GM18502 (cell line): ENCODE measurements around the gene BRME1.
"Not testable (repeated sequence)": the region's sequence is repeated elsewhere in the genome, so short reads cannot be mapped to it uniquely, and the experiment has no call there.

Source experiments
- ATAC-seq: cut with Tn5 transposase; IDR thresholded peaks from one replicate; pipeline ENCODE4 v1.9.1; 2021; ENCODE audit warnings: mild to moderate bottlenecking; ENCODE audit not compliant: unreplicated experiment, poor library complexity

BRME1 gene

DNA sequence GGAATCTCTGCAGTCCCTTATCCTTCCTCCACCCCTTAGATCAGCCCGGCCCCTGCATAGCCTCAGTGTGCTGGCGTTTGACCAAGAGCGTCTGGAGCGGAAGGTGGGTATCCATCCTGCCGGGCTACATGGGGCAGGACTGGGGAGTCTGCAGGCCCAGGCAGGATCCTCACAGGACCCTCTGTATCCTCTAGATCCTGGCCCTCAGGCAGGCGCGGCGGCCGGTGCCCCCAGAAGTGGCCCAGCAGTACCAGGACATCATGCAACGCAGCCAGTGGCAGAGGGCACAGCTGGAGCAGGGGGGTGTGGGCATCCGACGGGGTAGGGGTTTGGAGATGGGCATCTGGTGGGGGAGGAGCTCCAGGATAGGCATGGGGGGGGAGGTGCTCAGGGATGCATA, 23.4 kb upstream of the BRME1 start:
- no peak for ATAC-seq

DNA sequence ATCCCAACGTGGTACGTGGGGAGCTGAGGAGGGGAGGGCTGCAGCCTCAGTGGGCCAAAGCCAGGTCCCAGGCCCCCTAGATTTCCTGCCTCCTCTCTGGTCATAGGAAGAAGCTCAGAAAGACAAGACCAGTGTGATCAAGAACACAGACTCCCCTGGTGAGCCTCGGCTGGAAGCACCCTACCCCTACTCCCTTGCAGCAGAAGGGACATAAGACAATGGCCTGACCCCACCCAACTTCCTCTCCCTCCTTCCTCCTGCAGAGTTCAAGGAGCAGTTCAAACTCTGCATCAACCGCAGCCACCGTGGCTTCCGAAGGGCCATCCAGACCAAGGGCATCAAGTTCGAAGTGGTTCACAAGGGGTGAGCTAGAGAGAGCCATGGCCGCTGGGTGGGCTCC, 20.8 kb upstream of the BRME1 start:
- no peak for ATAC-seq

DNA sequence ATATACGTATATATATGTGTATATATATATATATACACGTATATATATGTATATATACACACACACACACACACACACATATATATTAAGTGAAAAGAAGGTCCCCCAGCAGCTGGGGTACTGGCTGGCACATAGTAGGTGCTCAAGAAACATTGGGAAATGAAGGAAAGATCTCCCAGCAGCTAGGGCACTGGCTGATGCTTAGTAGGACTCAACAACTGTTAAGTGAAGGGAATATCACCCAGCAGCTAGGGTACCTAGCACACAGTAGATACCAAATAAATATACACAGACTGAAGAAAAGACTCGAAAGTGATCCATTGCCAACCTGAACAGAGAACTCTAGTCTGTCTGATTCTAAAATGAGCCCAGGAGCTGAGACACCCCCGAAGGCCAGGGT, 20.1 kb upstream of the BRME1 start:
- no peak for ATAC-seq

DNA sequence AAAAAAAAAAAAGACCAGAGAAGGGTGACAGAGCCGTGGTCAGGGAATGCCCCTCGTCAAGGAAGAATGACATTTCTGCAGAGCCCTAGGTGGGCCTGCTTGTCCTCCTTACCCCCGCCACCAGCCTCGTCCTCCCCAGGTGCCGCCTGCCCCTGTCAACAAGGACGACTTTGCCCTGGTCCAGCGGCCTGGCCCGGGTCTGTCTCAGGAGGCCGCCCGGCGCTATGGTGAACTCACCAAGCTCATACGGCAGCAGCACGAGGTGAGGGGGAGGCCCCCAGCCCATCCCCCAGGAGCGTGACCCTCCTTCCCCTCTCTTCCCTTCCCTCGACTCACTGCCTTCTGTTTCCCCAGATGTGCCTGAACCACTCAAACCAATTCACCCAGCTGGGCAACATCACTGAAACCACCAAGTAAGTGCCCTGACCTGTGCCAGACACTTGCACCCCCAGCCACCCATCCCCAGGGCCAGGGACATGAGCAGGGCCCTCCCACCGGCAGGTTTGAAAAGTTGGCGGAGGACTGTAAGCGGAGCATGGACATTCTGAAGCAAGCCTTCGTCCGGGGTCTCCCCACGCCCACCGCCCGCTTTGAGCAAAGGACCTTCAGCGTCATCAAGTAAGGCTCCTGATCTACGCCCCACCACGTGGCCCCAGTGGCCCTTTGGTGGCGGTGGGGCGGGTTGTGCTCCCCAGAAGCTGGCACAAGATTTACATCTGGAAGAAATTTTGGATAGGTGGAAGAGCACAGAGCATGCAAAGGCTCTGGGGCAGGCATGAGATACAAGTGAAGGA, 17.5 kb upstream of the BRME1 start:
- ATAC-seq: no peak

DNA sequence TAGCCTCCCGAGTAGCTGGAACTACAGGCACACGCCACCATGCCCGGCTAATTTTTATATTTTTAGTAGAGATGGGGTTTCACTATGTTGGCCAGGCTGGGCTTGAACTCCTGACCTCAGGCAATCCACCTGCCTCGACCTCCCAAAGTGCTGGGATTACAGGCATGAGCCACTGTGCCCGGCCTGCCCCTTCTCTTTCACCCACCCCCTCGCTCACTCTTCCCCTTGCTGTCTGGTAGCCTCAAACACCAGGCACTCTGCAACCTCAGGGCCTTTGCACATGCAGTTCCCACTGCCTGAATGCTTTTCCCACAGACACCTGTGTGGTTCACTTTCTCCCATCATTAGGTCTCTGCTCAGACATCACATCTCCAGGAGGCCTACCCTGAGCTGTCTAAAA, 16.2 kb upstream of the BRME1 start:
- not testable (repeated sequence) for ATAC-seq

DNA sequence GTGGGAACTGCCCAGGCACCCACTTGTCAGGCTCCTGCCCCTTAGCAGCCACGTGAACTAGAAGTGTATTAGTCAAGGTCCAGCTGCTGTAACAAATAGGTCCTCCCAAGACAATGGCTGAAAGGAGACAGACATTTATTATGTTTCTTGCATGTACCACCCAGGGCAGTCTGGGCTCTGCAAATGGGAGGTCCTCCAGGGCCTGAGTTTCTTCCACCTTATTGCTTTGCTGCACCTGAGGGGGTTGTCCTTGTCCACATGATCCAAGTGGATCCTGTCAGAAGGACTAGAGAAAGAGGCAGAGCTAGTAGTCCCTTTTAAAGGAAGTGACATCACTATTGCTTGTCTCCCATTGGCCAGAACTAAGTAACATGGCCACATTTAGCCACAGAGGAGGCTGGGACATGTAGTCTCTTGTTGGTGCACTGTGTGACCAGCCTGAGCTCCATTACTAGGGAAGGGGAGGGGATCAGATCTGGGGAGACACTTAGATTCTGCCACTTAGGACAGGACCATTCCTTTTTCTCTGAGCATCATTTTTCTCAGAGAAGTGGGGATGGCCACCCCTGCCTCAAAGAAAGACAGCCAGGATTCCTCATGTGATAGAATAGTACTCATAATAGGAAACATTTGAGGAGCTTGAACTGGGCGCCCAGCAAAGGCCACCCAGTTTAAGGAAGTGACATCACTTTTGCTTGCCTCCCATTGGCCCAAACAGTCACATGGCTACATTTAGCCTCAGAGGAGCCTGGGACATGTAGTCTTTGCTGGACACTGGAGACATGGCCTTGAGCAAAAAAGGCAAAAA, 15.2 kb upstream of the BRME1 start:
- no peak for ATAC-seq

DNA sequence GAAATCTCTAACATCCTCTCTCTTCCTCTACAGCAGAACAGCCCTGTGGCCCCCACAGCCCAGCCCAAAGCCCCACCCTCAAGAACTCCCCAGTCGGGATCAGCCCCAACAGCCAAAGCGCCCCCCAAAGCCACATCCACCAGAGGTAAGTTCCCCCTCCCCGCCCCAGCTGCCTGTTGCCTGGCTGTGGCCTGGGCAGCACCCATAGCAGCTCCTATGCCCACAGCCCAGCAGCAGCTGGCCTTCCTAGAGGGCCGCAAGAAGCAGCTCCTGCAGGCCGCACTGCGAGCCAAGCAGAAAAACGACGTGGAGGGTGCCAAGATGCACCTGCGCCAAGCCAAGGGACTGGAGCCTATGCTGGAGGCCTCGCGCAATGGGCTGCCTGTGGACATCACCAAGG, 14.6 kb upstream of the BRME1 start:
- ATAC-seq: no peak

DNA sequence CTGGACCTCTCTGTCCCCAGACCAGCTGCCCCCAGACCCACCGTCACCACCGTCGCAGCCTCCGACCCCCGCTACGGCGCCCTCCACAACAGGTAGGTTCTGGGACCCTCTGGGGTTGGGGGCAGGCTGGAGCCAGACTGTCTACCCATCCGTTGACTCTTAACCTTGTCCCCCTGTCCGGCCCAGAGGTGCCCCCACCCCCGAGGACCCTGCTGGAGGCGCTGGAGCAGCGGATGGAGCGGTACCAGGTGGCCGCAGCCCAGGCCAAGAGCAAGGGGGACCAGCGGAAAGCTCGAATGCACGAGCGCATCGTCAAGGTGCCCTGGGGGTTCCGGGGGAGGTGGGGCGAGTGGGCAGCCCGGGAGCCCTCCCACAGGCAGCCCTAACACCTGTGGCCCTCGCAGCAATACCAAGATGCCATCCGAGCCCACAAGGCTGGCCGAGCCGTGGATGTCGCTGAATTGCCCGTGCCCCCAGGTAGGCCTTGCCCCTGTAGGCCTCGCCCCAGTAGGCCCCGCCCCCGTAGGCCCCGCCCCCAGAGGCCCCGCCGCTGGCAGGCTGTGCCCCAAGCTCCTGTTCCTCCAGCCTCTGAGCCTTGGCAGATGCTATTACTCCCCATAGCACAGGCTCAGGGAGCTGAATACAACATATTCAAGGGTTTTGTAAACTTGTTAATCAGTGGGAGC, 13.0 kb upstream of the BRME1 start:
- ATAC-seq: no peak

DNA sequence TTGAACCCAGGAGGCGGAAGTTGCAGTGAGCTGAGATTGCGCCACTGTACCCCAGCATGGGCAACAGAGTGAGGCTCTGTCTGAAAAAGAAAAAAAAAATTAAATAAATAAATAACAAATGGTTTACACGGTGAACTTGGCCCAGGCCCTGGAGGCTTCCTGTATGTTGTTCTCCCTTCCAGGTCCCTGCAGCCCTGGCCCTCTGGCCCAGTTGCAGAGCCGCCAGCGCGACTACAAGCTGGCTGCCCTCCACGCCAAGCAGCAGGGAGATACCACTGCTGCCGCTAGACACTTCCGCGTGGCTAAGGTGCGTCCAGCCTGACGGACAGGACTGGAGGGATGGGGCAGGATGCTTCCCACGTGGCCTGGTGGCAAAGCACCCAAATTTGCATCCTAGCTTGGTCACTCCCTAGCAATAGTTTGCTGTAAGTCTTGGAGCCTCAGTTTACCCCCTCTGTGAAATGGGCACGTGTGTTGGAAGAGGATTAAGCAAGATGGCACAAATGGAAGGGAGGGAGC, 12.0 kb upstream of the BRME1 start:
- ATAC-seq: no peak

DNA sequence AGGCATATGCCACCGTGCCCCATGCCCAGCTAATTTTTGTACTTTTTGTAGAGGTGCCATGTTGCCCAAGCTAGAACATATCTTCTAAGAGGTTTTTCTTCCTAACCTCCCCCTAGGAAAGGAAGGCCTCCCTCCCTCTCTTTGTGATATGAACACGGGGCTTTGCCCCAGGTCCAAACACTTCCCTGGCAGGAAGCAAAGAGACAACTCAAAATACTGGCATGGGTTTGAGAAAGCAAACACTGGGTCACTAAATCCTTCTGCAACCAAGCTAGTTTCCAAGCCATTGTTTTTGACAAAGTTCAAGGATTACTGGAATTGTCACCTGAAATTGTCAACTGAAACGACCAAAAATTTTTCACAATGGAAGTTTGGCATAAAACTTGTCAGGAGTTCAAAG, 8.9 kb upstream of the BRME1 start:
- no peak for ATAC-seq

DNA sequence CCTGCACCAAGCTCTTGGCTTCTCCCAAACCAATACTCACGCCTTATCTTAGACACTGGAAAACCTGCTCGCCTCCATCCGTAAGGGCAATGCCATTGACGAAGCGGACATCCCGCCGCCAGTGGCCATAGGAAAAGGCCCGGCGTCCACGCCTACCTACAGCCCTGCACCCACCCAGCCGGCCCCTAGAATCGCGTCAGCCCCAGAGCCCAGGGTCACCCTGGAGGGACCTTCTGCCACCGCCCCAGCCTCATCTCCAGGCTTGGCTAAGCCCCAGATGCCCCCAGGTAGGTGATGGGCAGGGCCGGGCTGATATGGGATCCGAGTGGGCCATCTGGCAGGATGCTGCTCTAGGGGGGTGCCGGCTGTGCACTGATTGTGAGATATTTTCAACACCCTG, 7.4 kb upstream of the BRME1 start:
- no peak for ATAC-seq

DNA sequence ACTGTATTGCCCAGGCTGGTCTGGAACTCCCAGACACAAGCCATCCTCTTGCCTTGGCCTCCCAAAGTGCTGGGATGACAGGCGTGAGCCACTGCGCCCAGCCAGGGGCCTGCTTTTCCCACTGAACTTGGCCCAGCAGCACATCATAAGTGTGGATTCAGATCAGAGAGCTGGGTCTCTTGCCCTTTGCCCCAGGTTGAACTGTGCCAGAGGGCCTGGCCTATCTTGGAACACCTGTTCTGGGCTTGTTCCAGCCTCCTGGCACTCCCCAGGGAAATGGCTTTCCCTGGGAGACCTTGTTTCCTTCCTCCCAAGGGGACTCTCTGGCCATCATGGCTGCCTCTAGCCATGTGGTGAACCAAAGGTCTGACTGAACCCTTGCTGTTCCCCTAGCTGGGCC, 3.5 kb upstream of the BRME1 start:
- ATAC-seq: no peak

DNA sequence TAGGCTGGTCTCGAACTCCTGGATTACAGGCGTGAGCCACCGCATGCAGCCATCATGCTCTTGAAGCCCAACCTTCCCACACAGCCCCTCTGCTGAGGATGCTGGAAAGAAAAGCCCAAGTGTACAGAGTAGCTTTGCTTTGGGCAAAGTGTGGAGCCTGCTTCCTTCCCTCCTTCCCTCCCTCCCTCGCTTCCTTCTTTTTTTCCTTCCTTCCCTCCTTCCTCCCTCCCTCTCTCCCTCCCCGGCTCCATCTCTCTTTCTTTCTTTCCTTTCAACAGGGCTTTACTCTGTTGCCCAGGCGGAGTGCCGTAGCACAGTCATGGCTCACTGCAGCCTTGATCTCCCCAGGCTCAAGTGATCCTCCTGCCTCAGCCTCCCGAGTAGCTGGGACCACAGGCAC, 2.8 kb upstream of the BRME1 start:
- ATAC-seq: no peak

DNA sequence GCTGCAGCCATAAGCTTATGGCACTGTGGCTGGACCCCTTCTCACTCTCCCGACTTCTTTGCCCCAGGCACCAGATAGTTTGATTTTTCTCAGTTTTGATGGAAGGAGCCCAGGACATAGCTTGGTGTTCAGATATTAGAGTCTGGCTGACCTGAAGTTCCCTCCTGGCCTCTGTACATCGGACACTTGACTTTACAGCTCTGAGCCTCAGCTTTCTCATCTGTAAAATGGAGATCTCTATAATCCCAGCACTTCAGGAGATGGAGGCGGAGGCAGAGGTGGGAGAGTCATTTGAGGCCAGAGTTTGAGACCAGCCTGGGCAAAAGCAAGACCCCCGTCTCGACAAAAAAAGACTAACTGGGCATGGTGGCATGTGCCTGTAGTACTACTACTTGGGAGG, 993 bp upstream of the BRME1 start:
- no peak for ATAC-seq

DNA sequence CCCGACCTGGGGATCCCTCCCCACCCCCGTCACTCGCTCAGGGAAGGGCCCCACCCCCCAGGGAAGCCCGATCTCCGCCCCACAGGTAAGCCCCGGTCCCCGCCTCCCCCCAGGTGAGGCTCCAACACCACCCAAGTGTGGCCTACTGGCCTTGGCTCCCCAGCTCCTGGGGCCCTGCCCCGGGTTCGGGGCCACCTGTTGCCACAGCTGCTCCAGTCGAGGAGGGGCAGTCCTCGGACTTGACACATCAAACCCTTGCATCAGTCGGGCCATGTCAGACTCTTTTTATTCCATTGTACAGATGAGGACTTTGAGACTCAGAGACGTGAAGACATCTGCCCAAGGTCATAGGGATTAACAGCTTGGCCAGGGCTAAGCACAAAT, 596 bp upstream of the BRME1 start:
- peak; percentile 29 for ATAC-seq

DNA sequence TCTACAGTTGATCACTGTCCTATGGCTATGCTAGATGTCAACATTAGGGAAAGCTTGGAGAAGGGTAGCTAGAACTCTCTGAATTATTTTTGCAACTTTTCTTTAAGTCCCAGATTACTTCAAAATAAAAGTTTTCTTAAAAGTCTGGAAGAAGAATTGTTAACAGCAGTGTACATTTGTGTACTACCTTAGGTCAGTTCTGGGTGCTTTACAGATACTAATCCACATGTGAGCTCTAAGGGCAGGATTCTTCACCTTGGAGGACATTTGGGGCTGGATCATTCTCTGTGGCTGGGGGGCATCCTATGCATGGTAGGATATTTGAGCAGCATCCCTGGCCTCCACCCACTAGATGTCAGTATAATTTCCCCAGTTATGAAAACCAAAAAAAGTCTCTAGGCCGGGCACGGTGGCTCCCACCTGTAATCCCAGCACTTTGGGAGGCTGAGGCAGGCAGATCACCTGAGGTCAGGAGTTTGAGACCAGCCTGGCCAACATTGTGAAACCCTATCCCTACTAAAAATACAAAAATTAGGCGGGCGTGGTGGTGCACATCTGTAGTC, 2.8 kb downstream of the BRME1 start:
- ATAC-seq: no peak

DNA sequence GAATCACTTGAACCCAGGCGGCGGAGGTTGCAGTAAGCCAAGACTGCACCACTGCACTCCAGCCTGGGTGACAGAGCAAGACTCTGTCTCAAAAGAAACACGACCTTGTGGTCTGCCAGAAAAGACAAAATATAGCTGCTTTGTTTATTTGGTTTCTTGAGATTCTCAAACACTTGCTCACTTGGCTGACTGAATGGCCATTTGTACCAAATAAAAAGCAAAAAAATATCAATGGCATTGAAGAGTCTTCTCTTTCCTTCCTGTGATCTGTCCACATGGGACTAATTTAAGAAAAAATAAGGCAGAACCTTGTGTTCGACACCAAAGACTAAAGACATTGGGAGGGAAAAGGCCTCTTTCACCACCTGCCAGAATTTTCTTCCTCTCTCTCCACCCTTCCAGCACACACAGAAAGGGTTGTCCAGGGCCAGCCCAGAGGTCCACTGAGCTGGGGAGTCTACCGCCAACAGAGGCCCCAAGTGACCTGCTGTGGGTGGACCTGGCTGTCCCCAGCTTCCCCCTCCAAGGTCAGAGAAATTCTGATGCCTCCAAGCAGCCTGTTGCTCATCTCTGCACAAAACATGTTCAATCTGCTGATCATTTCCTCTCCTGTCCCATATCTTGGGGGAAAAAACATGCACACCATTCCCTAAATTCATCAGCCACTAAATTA, 5.9 kb downstream of the BRME1 start:
- no peak for ATAC-seq

DNA sequence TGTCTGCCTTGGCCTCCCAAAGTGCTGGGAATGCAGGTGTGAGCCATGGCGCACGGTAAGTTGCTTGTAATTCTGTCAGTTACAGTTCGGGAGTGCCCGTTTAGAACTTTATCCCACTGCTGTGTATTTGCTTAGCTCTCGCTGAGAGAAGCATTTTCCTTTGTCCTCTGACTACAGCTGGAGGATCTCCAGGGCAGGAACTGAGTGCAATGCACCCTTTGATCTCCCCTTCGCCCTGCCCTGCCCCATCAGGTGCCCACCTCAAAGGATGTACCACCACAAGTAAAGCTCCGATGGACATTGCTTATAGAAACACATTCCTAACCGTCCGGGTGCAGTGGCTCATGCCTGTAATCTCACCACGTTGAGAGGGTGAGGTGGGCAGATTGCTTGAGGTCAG, 6.5 kb downstream of the BRME1 start:
- no peak for ATAC-seq

DNA sequence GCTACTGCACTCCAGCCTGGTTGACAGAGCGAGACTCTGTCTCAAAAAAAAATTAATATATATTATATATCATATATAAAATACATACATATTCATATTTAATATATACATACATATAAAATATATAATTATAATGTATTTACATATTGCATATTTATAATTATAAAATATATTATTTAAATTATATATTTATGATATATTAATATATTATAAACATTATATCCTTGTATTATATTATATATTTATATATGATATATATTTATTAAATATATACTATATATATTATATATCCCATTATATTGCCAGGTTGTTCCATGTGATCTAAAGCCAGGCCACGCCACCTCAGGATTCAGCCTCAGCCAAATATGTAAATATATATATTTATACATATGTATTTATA, 9.7 kb downstream of the BRME1 start:
- no peak for ATAC-seq

DNA sequence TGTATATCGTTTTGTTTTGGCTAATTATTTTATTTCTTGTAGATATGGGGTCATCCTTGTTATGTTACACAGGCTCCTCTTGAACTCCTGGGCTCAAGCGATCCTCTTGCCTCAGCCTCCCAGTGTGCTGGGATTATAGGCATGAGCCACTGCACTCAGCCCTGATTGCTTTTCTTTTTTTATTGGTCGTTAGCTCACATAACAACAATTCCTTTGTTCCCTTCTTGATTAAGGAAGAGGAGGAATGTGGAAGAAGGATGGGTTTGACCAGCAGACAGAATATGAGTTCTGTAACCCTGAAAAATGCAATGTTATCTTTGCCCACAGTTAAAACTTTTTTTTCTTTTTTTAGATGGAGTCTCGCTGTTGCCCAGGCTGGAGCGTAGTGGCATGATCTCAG, 11.4 kb downstream of the BRME1 start:
- ATAC-seq: no peak
